ENCODE measurements around the gene ABCC12.
"Not testable (repeated sequence)": the region's sequence is repeated elsewhere in the genome, so short reads cannot be mapped to it uniquely, and the experiment has no call there.

Gene ABCC12

GRCh38 chr16:48155926-48156789 lies at the start of gene ABCC12:
Gene ABCC12 (minus strand): TSS chr16:48155993. CDS start chr16:48146424, 9,569 bp downstream.
- DNase-seq = no peak

GRCh38 chr16:48204825-48205151 lies 49.0 kb upstream of the ABCC12 start:
- no peak for DNase-seq

DNA sequence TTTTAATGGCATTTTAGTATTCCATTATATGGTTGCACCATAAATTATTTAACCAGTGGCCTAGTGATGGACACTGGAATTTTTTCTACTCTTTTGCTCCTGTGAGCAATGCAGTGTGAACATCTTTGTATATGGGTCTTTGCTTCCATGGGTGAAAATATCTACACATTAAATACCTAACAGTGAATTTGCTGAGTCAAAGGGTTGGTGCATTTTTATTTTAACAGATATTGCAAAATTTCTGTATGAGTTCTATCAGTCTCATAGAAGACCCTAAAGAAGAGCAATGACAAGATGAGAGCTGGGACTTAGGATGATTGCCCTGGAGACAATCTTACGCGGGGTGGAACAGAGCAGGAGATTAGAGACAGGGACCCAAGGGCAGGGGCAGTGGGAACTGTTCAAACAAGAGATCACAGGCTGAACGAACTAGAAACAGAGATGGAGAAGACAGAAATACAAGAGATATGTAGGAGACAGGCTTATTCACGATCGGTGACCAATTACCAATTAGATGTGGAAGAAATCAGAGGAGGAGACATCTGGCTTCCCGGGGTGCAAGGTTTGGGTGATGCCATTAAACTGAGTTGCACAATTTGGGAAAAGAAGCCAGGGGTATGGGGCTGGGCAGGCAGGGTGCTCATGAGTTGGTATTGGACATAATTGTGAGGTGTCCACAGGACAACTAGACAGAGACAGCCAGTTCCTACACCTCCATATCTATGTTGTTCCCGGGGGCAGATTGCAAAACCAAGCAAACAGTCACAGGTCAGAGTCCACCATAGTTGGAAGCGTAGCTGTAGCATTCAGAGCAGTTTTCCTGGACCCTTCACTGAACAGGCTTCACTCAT lies 48.4 kb upstream of the ABCC12 start:
- DNase-seq = no peak

- no peak for DNase-seq
Measured at GRCh38 chr16:48201515-48202201, 45.9 kb upstream of the ABCC12 start.

DNA sequence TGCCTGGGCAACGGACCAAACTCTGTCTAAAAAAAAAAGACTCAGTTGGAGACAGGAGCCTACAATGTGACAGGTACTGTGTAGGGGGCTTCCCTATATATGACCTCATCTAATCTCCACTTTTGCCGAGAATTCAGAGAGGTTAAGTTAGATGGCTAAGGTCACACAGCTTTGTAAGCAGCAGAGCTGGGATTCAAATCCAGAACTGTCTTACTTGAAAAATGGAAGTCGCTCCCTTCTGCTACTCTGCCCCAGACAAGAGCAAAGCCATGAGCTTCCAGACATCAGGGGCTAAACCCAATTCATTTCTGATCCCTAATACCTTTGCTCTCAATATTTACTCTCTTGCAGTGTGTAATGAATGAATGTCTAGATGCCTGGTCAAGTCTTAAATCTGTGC lies 41.5 kb upstream of the ABCC12 start:
- peak; percentile 87 for DNase-seq

- DNase-seq = no peak
Measured at GRCh38 chr16:48194828-48195556, 39.2 kb upstream of the ABCC12 start.

DNA sequence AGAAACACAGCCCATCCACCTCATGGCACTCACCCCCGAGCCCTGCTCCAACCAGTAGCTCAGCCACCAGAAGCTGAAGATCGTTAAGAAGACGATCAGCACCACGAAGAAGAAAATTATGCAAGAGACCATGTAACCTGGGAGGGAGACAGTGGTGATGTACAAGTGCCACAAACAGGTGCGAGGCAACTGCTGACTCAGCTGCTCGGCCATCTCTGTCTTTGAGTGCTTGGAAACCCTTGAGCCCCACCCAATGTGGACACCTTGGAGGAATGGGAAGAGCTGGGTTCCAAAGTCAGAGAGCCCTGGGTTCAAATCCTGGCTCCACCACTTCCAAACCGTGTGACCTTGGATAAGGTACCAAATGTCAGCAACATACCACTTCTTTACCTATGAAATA lies 38.1 kb upstream of the ABCC12 start:
- DNase-seq = no peak

- no peak for DNase-seq
Measured at GRCh38 chr16:48188449-48189102, 32.8 kb upstream of the ABCC12 start.

- DNase-seq = no peak
Measured at GRCh38 chr16:48187779-48188178, 32.0 kb upstream of the ABCC12 start.

DNA sequence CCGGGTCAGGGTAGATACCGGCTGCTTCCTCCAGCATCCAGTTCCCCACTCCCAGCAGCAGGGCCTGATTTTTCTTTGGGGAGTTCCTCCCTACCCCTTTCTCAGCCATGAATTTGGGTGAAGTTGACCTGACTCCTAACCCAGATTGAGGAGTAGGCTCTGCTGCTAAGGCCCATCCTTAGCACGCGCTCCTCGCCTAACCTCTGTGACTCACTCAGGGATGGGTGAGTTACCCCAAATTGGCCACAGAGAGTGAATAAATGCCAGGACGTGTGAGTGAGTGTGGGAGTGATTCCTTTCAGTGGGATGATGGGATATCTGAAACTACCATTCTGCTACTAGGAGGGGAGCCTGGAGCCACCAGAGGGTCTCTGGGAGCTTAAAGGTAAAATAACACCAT lies 28.9 kb upstream of the ABCC12 start:
- DNase-seq = no peak

DNA sequence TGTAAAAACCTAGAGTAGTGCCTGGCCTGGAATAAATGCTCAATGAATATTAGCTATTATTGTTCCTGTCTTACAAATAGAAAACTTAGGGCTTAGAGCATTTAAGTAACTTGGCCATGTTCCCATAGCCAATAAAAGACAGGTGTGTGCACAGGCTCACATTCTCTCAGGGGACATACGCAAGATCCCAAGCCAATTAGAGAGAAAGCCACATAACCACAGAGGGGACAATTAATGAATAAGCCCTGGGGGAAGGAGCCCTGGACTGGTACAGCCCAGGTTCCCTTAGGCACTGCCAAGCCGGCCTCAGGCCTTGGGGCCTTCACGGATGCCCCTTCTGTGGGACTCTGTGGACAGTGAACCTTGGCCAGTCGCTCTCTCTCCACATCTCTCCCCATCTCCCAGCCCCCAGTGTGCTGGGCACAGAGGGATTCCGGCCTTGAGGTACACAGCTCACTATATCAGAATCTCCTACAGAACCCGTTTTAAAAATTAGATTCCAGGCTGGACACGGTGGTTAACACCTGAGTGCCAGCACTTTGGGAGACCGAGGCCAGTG lies 27.3 kb upstream of the ABCC12 start:
- DNase-seq = no peak

GRCh38 chr16:48181746-48182520 lies 26.1 kb upstream of the ABCC12 start:
- not testable (repeated sequence) for DNase-seq

DNA sequence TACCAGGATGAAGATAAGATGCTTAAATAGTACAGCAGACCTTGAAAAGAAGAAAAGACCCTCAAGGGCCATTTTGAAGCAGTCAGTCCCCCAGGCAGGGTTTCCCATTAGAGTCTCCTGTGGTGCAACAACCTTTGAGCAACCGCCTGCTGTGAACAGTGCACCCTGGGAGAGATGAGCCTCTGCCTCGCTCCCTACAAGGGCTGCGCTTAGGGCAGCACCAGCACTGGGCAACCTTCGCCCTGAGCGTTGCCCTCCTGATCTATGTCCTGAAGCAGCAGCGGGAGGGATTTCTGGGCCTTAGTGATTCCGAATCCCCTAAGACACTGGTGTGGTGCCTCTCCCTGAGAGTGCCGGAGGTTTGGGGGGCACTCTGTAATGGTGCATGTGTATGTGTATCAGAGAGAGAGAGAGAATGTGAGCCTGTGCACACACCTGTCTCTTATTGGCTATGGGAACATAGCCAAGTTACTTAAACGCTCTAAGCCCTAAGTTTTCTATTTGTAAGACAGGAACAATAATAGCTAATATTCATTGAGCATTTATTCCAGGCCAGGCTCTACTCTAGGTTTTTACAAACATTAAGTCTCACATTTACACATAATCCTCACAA lies 25.2 kb upstream of the ABCC12 start:
- no peak for DNase-seq

- DNase-seq = no peak
Measured at GRCh38 chr16:48176635-48177408, 21.0 kb upstream of the ABCC12 start.

GRCh38 chr16:48173889-48174288 lies 18.1 kb upstream of the ABCC12 start:
- DNase-seq = no peak

GRCh38 chr16:48172682-48173081 lies 16.9 kb upstream of the ABCC12 start:
- no peak for DNase-seq

DNA sequence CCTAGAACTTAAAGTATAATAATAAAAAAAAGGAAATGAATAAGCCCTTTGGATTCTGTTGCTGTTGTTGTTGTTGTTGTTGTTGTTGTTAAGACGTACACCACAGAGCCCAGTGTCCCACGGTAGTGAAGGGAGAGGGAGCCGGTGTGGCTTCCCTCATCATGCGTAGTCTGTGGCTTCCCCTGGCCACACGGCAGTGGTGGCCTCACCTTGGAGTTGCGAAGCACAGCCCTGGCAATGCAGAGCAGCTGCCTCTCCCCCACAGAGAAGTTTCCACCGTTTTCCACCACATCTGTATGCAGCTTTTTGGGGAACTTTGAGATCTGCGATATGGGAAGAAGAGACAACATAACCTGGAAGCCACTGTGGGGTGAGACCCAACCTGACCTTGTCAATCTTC lies 14.1 kb upstream of the ABCC12 start:
- DNase-seq = no peak

GRCh38 chr16:48168075-48168474 lies 12.3 kb upstream of the ABCC12 start:
- DNase-seq = no peak

DNA sequence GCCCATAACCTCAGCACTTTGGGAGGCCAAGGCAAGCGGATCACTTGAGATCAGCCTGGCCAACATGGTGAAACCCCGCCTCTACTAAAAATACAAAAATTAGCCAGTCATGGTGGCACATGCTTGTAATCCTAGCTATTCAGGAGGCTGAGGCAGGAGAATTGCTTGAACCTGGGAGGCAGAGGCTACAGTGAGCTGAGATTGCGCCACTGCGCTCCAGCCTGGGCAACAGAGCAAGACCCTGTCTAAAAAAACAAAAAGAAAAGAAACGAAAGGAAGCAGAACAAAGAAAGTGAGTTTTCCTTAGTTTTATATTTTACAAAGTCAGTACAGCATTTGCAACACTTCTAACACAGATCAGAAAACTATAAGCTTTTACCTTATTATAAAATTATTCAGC lies 10.8 kb upstream of the ABCC12 start:
- not testable (repeated sequence) for DNase-seq
